GM12865 (cell line): Measurements from ENCODE around the gene DCAF16.

Experiments
- DNase-seq: peaks from one replicate; pipeline ENCODE4 v3.0.0; 2010; ENCODE audit warnings: low read depth
- H3K4me3 ChIP-seq: 2 replicates; pipeline ENCODE4 v1.5.1; 2011; ENCODE audit warnings: mild to moderate bottlenecking, low read depth, low read length, control low read depth
- TF ChIP-seq, protein P1 (sequence below): IDR thresholded peaks from 2 replicates; pipeline ENCODE4 v1.5.1; 2011; ENCODE audit warnings: low read length, control low read depth, low read depth, inconsistent platforms; ENCODE audit not compliant: insufficient read depth; ENCODE audit errors: missing control alignments

DCAF16 gene

DNA sequence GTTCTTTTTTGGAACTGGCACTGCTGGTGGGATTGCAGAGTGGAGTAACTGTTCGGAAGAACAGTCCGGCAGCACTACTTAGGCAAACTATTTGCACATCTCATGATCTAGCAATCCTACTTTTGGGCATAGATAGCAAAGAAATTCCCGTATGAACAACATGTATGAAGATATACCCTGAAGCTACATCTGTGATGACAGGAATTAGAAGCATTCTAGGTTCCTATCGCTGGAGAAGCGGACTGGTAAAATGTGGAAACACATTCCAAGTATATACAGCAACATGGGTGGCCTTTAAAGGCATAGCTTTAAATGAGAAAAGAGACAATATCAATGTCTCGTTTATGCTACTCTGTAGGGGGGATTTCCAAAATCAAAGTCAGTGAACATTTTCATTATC lies 3.1 kb downstream of the DCAF16 start:
- TF ChIP-seq, protein P1, sequence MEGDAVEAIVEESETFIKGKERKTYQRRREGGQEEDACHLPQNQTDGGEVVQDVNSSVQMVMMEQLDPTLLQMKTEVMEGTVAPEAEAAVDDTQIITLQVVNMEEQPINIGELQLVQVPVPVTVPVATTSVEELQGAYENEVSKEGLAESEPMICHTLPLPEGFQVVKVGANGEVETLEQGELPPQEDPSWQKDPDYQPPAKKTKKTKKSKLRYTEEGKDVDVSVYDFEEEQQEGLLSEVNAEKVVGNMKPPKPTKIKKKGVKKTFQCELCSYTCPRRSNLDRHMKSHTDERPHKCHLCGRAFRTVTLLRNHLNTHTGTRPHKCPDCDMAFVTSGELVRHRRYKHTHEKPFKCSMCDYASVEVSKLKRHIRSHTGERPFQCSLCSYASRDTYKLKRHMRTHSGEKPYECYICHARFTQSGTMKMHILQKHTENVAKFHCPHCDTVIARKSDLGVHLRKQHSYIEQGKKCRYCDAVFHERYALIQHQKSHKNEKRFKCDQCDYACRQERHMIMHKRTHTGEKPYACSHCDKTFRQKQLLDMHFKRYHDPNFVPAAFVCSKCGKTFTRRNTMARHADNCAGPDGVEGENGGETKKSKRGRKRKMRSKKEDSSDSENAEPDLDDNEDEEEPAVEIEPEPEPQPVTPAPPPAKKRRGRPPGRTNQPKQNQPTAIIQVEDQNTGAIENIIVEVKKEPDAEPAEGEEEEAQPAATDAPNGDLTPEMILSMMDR: no peak
- peak overlapping the region; percentile 72 for H3K4me3 ChIP-seq
- DNase-seq: no peak

DNA sequence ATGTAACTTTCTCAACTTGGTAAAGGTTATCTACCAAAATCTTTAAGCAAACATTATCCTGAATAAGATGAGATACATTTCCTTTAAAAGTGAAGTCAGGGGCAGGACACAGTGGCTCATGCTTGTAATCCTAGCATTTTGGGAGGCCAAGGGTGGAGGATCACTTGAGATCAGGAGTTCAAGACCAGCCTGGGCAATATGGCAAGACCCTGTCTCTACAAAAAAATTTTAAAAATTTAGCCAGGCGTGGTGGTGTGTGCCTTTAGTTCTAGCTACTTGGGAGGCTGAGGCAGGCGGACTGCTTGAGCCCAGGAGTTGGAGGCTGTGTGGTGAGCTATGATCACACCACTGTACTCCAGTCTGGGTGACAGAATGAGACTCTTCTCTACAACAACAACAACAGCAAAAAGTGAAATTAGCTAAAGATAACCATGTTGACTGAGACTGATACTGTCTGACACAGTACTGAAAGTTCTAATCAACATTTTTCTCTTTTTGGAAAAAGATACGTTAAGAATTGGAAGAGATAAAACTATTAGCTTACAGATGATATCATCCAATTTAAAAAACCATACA lies 4.9 kb downstream of the DCAF16 start:
- DNase-seq: peak; percentile 40
- TF ChIP-seq, protein P1: no peak
- no peak overlapping the region for H3K4me3 ChIP-seq

DNA sequence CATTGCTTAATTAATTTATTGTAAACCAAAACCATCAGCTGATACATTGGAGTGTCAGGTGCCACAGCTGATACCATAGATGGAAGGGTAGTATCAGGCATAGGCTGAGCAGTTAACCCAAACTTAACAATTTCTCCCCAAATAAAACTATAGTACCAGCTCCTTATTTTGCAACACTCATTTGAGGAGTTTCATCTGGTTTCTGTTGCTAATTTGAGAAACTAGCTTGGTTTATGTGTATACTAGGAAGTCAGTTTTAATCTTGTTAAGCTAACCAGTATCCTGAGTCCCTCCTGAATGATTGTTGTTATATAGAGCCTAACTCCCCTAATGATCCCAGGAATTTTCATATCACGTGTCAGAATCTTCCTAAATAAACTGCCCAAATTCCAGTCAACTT lies 12.7 kb downstream of the DCAF16 start:
- TF ChIP-seq, protein P1: no peak
- DNase-seq: no peak
- no peak overlapping the region for H3K4me3 ChIP-seq

DNA sequence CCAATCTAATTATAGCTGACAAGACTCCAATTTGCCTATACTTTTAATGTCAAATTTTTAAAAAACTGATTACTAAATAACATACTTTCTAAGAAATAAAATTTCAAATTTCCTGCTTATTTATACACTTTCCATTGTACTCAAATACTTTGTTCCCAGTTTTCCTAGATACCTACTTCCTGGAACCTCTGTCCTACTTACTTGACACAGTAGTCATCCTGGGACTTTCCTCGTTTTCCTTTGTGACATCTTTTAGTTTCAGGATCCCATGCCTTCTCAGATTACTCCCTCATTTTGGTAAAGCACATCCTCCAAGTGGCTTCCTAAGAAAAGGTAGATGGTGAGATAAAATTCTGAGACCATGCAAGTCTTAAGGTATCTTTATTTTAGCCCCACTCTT lies 15.8 kb downstream of the DCAF16 start:
- DNase-seq: no peak
- H3K4me3 ChIP-seq: no peak overlapping the region
- TF ChIP-seq, protein P1: no peak

DNA sequence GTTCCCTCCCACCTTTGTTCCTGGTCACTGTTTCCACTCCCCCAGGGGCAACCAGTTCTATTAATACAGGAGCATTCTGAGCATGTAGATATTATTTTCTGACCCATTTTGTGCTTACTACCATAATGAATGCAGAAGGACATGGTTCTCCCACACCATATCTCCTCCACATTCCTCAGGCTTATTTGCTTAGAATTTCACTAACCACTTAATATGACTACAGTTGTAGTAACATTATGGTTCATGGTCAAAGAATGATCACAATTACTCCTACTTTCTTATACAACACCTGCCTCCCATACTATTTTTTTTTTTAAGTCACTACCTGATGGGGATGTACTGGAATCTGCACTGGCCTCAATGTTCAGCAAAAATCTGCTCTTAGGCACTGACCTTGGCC lies 21.6 kb downstream of the DCAF16 start:
- no peak overlapping the region for H3K4me3 ChIP-seq
- TF ChIP-seq, protein P1: no peak
- DNase-seq: no peak

DNA sequence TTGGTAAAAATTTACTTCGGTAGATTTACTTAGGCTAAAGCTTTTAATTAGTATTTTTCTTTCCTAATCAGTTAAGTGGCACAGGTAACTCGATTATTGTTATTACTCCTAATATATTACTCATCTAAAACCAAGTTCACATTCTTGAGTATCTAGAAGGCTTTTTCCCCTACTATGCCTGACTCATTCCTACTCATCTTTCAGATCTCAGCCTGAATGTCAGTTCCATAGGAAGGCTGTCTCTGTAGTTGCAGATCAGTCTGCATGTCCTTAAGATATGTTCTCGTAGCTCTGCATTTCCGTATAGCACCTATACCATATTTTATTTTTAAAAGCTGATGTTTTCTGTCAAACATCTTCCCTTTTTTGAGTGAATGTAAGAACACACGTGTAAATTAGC lies 23.2 kb downstream of the DCAF16 start:
- no peak for DNase-seq
- TF ChIP-seq, protein P1: no peak
- no peak overlapping the region for H3K4me3 ChIP-seq

DNA sequence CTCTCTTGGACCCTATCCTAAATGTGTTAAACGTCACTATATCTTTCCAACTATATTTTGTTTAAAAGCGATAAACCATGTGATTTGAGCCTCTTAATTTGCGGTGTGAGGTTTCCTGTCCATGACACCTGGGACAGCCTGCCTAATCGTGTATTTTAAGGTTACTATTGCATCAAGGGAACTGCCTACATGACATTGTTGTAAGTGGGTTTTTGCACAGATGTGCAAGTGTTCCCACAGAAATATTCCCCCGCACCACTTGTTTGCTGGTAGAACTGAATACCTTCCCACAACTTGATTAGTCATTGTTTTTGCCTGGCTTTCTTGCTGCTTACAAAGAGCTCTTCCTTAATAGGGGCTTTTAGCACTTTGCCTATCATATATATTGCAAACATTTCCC lies 24.0 kb downstream of the DCAF16 start:
- TF ChIP-seq, protein P1: no peak
- H3K4me3 ChIP-seq: no peak overlapping the region
- DNase-seq: no peak
